Stimulated activated CD8-positive, alpha-beta memory T cell treated with anti-CD3 and anti-CD28 coated beads, Interleukin-7, amount 100 ng/mL, for 48 hours (primary cell): ENCODE measurements around the gene LMF2.
A peak's percentile ranks its signal among the peaks of the same experiment; 100 is the strongest.
"Not testable (repeated sequence)": the region's sequence is repeated elsewhere in the genome, so short reads cannot be mapped to it uniquely, and the experiment has no call there.

Experiments
- DNase-seq, 2 donors: peaks; one replicate each; pipeline ENCODE4 v3.0.0-alpha.2; 2020; ENCODE audit warnings: low read depth in 1 of 2; ENCODE audit errors: extremely low read depth in 1 of 2

LMF2 gene

GRCh38 chr22:50535113-50535512, 27.6 kb upstream of the LMF2 start:
- no peak for DNase-seq

- DNase-seq, result not testable (repeated sequence)
Measured at GRCh38 chr22:50533856-50534711, 26.6 kb upstream of the LMF2 start.

- no peak for DNase-seq
Measured at GRCh38 chr22:50532824-50533796, 25.6 kb upstream of the LMF2 start.

- no peak for DNase-seq
Measured at GRCh38 chr22:50531962-50532674, 24.6 kb upstream of the LMF2 start.

- no peak for DNase-seq
Measured at GRCh38 chr22:50531546-50531961, 24.1 kb upstream of the LMF2 start.

- DNase-seq, result peak; percentile 74 to 87
Measured at GRCh38 chr22:50530877-50531545, 23.5 kb upstream of the LMF2 start.

- DNase-seq, result no peak
Measured at GRCh38 chr22:50530580-50530876, 23.0 kb upstream of the LMF2 start.

- DNase-seq, result no peak
Measured at GRCh38 chr22:50529897-50530579, 22.5 kb upstream of the LMF2 start, which contains the start of gene TYMP. TYMP (minus strand) TSS chr22:50530012; CDS start chr22:50529709, 303 bp downstream.

- DNase-seq, result no peak
Measured at GRCh38 chr22:50529416-50529896, 22.0 kb upstream of the LMF2 start.

GRCh38 chr22:50528682-50529415, 21.3 kb upstream of the LMF2 start:
- no peak for DNase-seq

- DNase-seq, result no peak
Measured at GRCh38 chr22:50527921-50528681, 20.6 kb upstream of the LMF2 start.

- DNase-seq, result no peak
Measured at GRCh38 chr22:50526834-50527801, 19.6 kb upstream of the LMF2 start.

- peak in 1 of 2 donors; percentile 78 for DNase-seq
Measured at GRCh38 chr22:50526108-50526833, 18.8 kb upstream of the LMF2 start.

- no peak for DNase-seq
Measured at GRCh38 chr22:50525858-50526107, 18.3 kb upstream of the LMF2 start.

- DNase-seq, result peak; percentile 95 to 96
Measured at GRCh38 chr22:50525104-50525857, 17.8 kb upstream of the LMF2 start, which contains the start of gene SCO2. SCO2 (minus strand) TSS chr22:50525598; CDS start chr22:50524411, 1,187 bp downstream.

- no peak for DNase-seq
Measured at GRCh38 chr22:50524676-50525103, 17.2 kb upstream of the LMF2 start.
